ENCODE data around the gene HFM1.
"Not testable (repeated sequence)": the region's sequence is repeated elsewhere in the genome, so short reads cannot be mapped to it uniquely, and the experiment has no call there.

HFM1 gene

DNA sequence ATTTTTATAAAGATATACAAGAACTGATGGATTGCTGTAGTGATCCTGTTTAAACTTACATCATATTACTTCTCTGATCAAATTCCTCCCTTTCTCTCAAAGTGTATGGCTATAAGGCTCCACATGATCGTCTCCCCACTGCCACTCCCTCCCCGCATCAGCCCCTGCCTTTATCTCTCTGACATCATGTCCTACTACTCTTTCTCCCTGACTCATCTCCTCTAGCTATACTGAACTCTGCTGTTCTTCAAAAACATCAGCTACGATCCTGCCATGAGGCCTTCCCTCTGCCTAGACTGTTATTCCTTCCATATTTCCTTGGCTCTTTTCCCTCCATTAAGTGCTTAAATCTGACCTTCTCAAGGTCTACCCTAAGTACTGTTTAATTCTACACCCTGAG is 22.8 kb downstream of the HFM1 start:
- H3K4me3 ChIP-seq (ENCODE audit: low read length, poor library complexity, severe bottlenecking), result no peak overlapping the region
- no peaks in the 10 kb centered on the region for H3F3A ChIP-seq (ENCODE audit: low read depth)
- no peak overlapping the region for H3K4me2 ChIP-seq (ENCODE audit: low read depth, low read length, poor library complexity, severe bottlenecking)
- TF ChIP-seq EZH2phosphoT487 (IDR thresholded peaks at IDR 0.05; ENCODE audit: borderline replicate concordance) (no peak), CTCF (conservative IDR thresholded peaks at IDR 0.05; ENCODE audit: low read length) (no peak)
- no peaks in the 10 kb centered on the region for H3K36me3 ChIP-seq (ENCODE audit: insufficient read depth, low read length)
- no peaks in the 10 kb centered on the region for H3K4me1 ChIP-seq (ENCODE audit: insufficient read depth, low read length, poor library complexity, severe bottlenecking)
- no peaks in the 10 kb centered on the region for H3K79me2 ChIP-seq (ENCODE audit: insufficient read depth, low read length)
- no peaks in the 10 kb centered on the region for H3K9me3 ChIP-seq (ENCODE audit: insufficient read depth, low read depth, low read length)
- no peak overlapping the region for H2AFZ ChIP-seq (ENCODE audit: low read length)
- no peaks in the 10 kb centered on the region for H3K27me3 ChIP-seq (ENCODE audit: insufficient read depth, low read length, poor library complexity, severe bottlenecking)
- no peak overlapping the region for H3K9ac ChIP-seq (ENCODE audit: low read depth, low read length, poor library complexity, severe bottlenecking)
- H4K20me1 ChIP-seq (ENCODE audit: insufficient read depth, low read length, poor library complexity, severe bottlenecking), result no peaks in the 10 kb centered on the region
- H3K9me2 ChIP-seq (replicated peaks; ENCODE audit: low read depth, low read length), result no peaks in the 10 kb centered on the region

- no peaks in the 10 kb centered on the region for H3K4me1 ChIP-seq (ENCODE audit: insufficient read depth, low read length, poor library complexity, severe bottlenecking)
- H3K9me2 ChIP-seq (replicated peaks; ENCODE audit: low read depth, low read length), result no peaks in the 10 kb centered on the region
- no peaks in the 10 kb centered on the region for H4K20me1 ChIP-seq (ENCODE audit: insufficient read depth, low read length, poor library complexity, severe bottlenecking)
- H2AFZ ChIP-seq (ENCODE audit: low read length), result no peak overlapping the region
- no peaks in the 10 kb centered on the region for H3K79me2 ChIP-seq (ENCODE audit: insufficient read depth, low read length)
- H3K4me2 ChIP-seq (ENCODE audit: low read depth, low read length, poor library complexity, severe bottlenecking), result no peak overlapping the region
- no peak for TF ChIP-seq EZH2phosphoT487 (IDR thresholded peaks at IDR 0.05; ENCODE audit: borderline replicate concordance)
- TF ChIP-seq CTCF (conservative IDR thresholded peaks at IDR 0.05; ENCODE audit: low read length), result no peak
- no peaks in the 10 kb centered on the region for H3F3A ChIP-seq (ENCODE audit: low read depth)
- H3K27me3 ChIP-seq (ENCODE audit: insufficient read depth, low read length, poor library complexity, severe bottlenecking), result no peaks in the 10 kb centered on the region
- no peak overlapping the region for H3K4me3 ChIP-seq (ENCODE audit: low read length, poor library complexity, severe bottlenecking)
- no peaks in the 10 kb centered on the region for H3K36me3 ChIP-seq (ENCODE audit: insufficient read depth, low read length)
- H3K9me3 ChIP-seq (ENCODE audit: insufficient read depth, low read depth, low read length), result no peaks in the 10 kb centered on the region
- H3K9ac ChIP-seq (ENCODE audit: low read depth, low read length, poor library complexity, severe bottlenecking), result no peak overlapping the region
Observed at GRCh38 chr1:91374086-91374485, 30.6 kb downstream of the HFM1 start.

- H3K9me2 ChIP-seq (replicated peaks; ENCODE audit: low read depth, low read length); H4K20me1 ChIP-seq (ENCODE audit: insufficient read depth, low read length, poor library complexity, severe bottlenecking); H3K79me2 ChIP-seq (ENCODE audit: insufficient read depth, low read length); H3K4me3 ChIP-seq (ENCODE audit: low read length, poor library complexity, severe bottlenecking); H3F3A ChIP-seq (ENCODE audit: low read depth); H3K4me2 ChIP-seq (ENCODE audit: low read depth, low read length, poor library complexity, severe bottlenecking); H3K36me3 ChIP-seq (ENCODE audit: insufficient read depth, low read length); H3K9ac ChIP-seq (ENCODE audit: low read depth, low read length, poor library complexity, severe bottlenecking); H3K4me1 ChIP-seq (ENCODE audit: insufficient read depth, low read length, poor library complexity, severe bottlenecking); H3K27me3 ChIP-seq (ENCODE audit: insufficient read depth, low read length, poor library complexity, severe bottlenecking); H2AFZ ChIP-seq (ENCODE audit: low read length); H3K9me3 ChIP-seq (ENCODE audit: insufficient read depth, low read depth, low read length): not testable (repeated sequence)
Observed at GRCh38 chr1:91372230-91372629, 32.4 kb downstream of the HFM1 start.

GRCh38 chr1:91349524-91349923 is 55.1 kb downstream of the HFM1 start:
- Histone ChIP-seq H3K9me3 (ENCODE audit: insufficient read depth, low read depth, low read length) (no peaks in the 10 kb centered on the region), H2AFZ (ENCODE audit: low read length) (no peak overlapping the region), H3K79me2 (ENCODE audit: insufficient read depth, low read length) (no peaks in the 10 kb centered on the region), H3K9ac (ENCODE audit: low read depth, low read length, poor library complexity, severe bottlenecking) (no peak overlapping the region), H3K4me1 (ENCODE audit: insufficient read depth, low read length, poor library complexity, severe bottlenecking) (no peaks in the 10 kb centered on the region), H3K4me3 (ENCODE audit: low read length, poor library complexity, severe bottlenecking) (no peak overlapping the region), H3K27me3 (ENCODE audit: insufficient read depth, low read length, poor library complexity, severe bottlenecking) (no peaks in the 10 kb centered on the region), H3K9me2 (replicated peaks; ENCODE audit: low read depth, low read length) (no peaks in the 10 kb centered on the region), H4K20me1 (ENCODE audit: insufficient read depth, low read length, poor library complexity, severe bottlenecking) (no peaks in the 10 kb centered on the region), H3F3A (ENCODE audit: low read depth) (no peaks in the 10 kb centered on the region), H3K36me3 (ENCODE audit: insufficient read depth, low read length) (no peaks in the 10 kb centered on the region), H3K4me2 (ENCODE audit: low read depth, low read length, poor library complexity, severe bottlenecking) (no peak overlapping the region)
- TF ChIP-seq EZH2phosphoT487 (IDR thresholded peaks at IDR 0.05; ENCODE audit: borderline replicate concordance), result no peak
- TF ChIP-seq CTCF (conservative IDR thresholded peaks at IDR 0.05; ENCODE audit: low read length), result no peak

Data from Loucy (cell line).